Muscle of arm (tissue), 14 donors: ENCODE measurements around the gene CTNNBL1. TPM values are rescaled to one million over a fixed set of nuclear protein-coding genes. Genes with fewer than 3 reads are reported as not detected.
"Not testable (repeated sequence)": the region's sequence is repeated elsewhere in the genome, so short reads cannot be mapped to it uniquely, and the experiment has no call there.

ENCODE experiments used
- DNase-seq: peaks from one replicate; pipeline ENCODE4 v3.0.0-alpha.2; 2013
- long read RNA-seq, 11 donors: transcript quantifications; one replicate each; lab custom pipeline, GENCODE V29; 2026
- polyA plus RNA-seq, 12 donors: library from polyadenylated mRNA; unstranded; fragments of 120-200 nt; gene quantifications; one replicate each; pipeline ENCODE4 v1.2.1, GENCODE V29; 2013; ENCODE audit not compliant: insufficient read length in 12 of 12

Gene CTNNBL1, protein sequence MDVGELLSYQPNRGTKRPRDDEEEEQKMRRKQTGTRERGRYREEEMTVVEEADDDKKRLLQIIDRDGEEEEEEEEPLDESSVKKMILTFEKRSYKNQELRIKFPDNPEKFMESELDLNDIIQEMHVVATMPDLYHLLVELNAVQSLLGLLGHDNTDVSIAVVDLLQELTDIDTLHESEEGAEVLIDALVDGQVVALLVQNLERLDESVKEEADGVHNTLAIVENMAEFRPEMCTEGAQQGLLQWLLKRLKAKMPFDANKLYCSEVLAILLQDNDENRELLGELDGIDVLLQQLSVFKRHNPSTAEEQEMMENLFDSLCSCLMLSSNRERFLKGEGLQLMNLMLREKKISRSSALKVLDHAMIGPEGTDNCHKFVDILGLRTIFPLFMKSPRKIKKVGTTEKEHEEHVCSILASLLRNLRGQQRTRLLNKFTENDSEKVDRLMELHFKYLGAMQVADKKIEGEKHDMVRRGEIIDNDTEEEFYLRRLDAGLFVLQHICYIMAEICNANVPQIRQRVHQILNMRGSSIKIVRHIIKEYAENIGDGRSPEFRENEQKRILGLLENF
- 10 to 100 TPM in 11 of 12 donors, not detected in 1; 14.9 to 39.1 (median 28.9) TPM for polyA plus RNA-seq
- long read RNA-seq, donor 1, transcript CTNNBL1-201 (16 exons, 1,925 nt), result major isoform, 12 of 30 reads
- long read RNA-seq, donor 1, partial matches to known transcripts, result 17 of 30 reads
- long read RNA-seq, donor 1, other reads (novel, unspliced or antisense), result 0 of 30 reads
- long read RNA-seq, donor 2, transcript CTNNBL1-201 (16 exons, 1,925 nt), result major isoform, 8 of 10 reads
- long read RNA-seq, donor 2, partial matches to known transcripts, result 0 of 10 reads
- long read RNA-seq, donor 2, other reads (novel, unspliced or antisense), result 0 of 10 reads
- long read RNA-seq, donor 3, partial matches to known transcripts, result 0 of 4 reads
- long read RNA-seq, donor 3, other reads (novel, unspliced or antisense), result 0 of 4 reads
- long read RNA-seq, donor 4, partial matches to known transcripts, result 0 of 1 reads
- long read RNA-seq, donor 4, other reads (novel, unspliced or antisense), result 0 of 1 reads
- long read RNA-seq, donor 5, transcript CTNNBL1-201 (16 exons, 1,925 nt), result major isoform, 12 of 12 reads
- long read RNA-seq, donor 5, partial matches to known transcripts, result 0 of 12 reads
- long read RNA-seq, donor 5, other reads (novel, unspliced or antisense), result 0 of 12 reads
- long read RNA-seq, donor 6, transcript CTNNBL1-201 (16 exons, 1,925 nt), result major isoform, 5 of 5 reads
- long read RNA-seq, donor 6, partial matches to known transcripts, result 0 of 5 reads
- long read RNA-seq, donor 6, other reads (novel, unspliced or antisense), result 0 of 5 reads
- long read RNA-seq, donor 7, result 0 reads
- long read RNA-seq, donor 8, transcript CTNNBL1-201 (16 exons, 1,925 nt), result major isoform, 9 of 18 reads
- long read RNA-seq, donor 8, partial matches to known transcripts, result 5 of 18 reads
- long read RNA-seq, donor 8, other reads (novel, unspliced or antisense), result 0 of 18 reads
- long read RNA-seq, donor 9, partial matches to known transcripts, result 0 of 5 reads
- long read RNA-seq, donor 9, other reads (novel, unspliced or antisense), result 0 of 5 reads
- long read RNA-seq, donor 10, transcript CTNNBL1-201 (16 exons, 1,925 nt), result major isoform, 10 of 15 reads
- long read RNA-seq, donor 10, partial matches to known transcripts, result 5 of 15 reads
- long read RNA-seq, donor 10, other reads (novel, unspliced or antisense), result 0 of 15 reads
- long read RNA-seq, donor 11, partial matches to known transcripts, result 7 of 12 reads
- long read RNA-seq, donor 11, other reads (novel, unspliced or antisense), result 0 of 12 reads

DNA sequence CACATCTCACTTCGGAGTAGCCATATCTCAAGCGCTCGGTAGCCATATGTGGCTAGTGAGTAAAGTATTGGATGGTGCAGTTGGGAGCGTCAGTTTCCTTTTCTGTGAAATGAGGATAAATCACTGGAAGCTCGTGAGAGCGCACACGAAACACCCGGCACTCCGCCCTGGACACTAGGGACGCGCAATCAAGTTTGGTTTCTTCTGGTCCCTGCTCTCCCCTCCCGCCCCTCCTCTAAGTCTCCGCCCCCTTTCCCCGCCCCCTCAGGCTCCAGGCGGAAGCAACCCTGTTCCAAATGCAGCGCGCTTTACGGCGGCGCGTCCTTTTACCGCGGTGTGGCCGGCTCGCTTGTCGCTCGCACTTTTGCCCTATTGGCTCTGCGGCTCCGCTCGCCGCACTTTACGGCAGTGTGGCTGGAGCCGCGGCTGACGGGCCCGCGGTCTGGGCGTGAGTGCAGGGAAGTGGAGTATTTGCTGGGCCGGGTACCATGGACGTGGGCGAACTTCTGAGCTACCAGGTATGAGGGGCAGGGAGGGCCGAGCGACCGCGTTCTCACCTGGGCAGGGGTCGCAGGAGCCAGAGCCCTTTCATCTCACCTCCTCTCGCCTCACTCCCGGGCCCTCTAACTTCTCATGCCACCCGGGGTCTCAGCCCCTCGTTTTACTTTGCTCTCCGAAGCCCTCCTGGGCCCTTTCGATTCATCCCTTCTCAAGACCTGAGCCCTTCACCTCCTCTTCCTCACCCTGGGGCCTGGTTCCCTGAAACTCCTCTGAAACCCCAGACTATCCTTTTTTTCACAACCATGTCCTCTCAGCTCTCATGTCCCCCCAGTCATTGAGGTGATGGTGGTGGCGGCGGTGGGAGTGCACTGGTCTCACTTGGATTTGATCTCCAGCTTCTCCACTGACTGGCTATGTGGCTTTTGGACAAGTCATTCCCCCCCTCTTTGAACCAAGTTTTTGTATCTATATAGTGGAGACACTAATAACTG lies at the start of gene CTNNBL1:
Gene CTNNBL1 (plus strand): TSS at position 396 of the 992 bp plus-strand sequence. CDS start 93 bp downstream, at position 489.
- peak; percentile 97 for DNase-seq

DNA sequence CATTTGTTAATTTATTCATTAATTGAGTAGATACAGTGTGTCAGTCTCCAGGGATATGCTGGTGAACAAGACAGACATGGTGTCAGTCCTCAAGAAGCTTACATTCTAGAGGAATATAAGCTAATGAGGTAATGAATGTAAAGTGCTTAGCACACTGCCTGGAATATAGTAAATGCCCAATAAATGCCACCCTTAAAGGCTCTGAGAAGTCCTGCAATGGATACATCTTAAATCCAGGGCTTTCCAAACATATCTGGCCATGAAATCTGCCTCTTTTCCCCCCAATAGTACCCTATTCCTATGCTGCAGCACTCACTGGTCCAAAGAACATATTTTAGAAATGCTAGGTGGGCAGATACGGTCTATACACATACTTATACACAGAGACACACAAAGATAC lies 49.2 kb upstream of the CTNNBL1 start:
- no peak for DNase-seq

DNA sequence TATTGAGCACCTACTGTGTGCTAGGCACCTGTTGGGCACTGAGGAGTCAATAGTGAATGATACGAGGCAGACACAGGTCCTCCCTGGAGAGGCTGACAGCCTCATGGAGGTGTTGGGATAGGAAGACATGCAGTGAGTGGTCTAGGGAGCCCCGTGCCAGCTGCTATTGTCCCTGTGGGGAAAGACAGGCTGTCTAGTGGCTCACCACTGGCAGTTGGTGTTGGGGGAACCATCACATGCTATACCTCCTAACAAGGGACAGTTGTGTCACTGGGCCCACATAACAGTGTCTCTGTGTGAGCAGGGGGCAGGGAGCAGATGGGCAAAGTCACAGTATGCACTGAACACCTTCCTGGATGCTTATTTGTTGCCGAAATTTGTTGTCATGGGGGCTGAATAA lies 45.9 kb upstream of the CTNNBL1 start:
- no peak for DNase-seq

DNA sequence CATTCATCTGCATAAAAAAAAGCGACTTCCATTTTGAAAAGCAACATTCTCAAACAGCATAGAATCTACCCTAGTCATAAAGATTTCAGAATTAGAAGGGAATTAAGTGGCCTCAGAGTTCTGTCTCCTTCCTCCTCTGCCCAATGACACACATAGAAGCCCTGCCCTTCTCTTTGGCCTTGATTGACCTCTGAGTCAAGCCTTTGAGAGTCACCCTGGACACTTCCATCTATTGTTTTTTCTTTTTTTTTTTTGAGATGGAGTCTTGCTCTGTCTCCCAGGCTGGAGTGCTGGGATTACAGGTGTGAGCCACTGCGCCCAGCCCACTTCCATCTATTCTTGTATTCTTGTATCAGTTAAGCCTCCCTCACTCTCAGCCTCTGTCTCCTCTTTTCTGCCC lies 44.8 kb upstream of the CTNNBL1 start:
- no peak for DNase-seq

DNA sequence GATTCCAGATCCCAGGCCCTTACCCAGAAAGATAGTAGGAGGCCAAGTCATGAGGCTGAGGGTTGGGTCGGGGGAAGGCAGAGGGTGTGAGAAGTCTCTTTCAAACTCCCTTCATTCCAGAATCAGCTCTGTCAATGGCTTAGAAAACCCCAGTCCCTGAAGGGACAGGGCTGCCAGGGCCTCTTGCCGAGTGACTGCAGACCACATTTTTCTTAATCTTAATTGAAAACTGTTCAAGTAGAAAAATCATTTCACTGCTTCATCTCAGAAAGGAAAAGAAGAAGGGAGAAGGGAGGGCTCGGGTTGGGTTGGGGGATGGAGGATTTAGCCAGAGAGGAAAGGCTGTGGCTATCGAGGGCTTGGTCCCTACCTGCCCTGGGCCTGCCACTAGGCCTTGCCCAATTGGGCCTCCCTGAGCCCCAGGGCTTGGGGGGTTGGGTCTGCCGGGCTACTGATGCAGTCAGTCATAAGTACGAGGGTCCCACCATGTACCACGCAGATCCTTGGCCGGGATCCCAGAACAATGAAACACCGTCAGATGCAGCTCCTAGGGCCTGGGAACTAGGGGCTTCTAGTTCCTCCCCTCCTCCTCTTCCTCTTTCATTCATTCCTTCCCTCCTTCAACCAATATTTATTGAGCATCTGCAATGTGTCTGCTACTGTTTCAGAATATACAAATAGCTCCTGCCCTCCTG lies 44.0 kb upstream of the CTNNBL1 start:
- no peak for DNase-seq

DNA sequence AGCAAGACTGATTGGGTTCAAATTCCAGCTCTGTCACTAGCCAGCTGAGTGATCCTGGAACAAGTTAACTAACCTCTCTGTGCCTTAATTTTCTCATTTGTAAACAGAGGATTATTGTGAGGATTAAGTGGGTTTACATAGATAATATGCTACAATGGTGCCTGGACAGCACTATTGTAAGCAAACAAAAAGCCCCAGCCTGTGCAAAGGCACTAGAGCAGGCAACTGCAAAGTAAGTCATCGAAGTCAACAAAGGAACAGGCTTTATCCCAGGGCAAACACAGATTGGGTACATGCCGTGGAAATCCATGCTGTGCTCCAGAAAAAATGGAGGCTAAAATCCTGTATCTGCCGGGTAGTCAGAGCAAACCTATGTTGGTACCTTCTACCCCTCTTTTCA lies 43.2 kb upstream of the CTNNBL1 start:
- DNase-seq, result no peak

DNA sequence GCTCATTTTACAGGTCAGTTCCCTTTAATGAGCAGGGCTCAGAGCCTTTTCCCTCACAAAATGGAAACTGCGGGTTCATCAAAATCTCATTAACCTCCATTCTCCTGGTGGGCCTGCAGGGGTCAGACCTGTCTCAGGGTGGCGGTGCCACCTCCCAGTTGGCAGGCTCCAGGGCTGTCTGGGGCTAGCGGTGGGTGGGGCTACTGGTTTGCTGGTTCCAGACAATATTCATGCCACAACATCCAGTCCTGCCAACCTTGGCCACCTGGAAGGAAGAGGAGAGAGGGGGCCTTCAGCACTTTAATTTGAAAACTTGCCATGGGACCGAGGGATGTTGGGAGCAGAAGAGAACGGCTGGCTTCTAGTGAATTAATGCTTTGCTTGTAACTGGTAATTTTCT lies 41.9 kb upstream of the CTNNBL1 start:
- DNase-seq, result no peak

DNA sequence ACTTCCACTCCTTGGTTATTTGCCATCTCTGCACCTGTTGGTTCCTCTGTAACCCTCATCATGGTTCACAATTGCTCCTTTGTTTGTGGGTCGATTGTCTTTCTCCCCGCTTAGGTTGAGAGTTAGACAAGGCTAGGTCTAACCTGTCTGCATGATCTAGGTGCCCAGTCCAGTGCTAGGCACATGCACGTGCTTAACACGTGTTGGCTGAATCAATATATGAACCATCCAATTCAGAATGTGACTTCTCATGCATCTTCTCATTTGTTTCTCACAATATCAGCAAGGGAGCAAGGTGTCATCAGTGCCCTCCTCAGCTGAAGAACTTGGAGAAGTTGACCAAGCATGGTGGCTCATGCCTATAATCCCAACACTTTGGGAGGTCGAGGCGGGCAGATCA lies 36.9 kb upstream of the CTNNBL1 start:
- DNase-seq, result no peak

DNA sequence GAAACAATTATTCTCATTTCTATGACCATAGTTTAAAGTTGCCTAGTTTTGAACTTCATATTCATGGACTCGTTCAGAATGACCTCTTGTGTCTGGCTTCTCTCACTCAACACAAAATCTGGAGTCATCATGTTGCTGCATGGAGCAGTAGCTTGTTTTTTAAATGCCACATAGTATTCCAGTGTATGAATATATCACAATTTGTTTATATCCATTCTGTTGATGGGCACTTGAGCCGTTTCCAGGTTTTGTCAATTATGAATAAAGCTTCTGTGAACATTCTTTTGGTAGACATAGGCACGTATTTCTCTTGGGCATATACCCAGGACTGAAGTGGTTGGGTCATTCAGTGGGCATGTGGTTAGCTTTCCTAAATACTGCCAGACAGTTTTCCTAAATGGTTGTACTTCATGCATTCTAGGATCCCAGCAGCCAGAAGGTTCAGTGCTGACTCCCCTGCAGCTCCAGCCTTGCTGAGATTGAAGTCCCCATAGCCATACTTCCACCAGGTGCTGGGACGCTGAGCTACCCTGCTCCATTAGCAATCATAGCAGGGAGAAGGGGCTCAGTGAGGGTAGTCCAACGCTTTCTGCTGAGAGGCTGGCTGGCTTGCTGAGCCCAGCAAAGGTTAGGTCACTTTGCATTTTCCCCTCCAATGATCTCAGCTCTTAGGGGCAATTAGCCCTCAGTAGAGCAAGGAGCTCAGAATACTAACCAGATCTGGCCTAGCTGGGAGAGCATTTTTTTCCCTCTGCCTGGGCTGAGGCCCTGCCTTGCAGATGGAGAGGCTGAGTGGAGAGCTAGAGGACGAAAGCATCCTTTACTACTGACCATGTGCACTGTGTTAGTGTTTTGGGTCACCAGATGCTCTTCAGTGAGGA lies 35.7 kb upstream of the CTNNBL1 start:
- no peak for DNase-seq

DNA sequence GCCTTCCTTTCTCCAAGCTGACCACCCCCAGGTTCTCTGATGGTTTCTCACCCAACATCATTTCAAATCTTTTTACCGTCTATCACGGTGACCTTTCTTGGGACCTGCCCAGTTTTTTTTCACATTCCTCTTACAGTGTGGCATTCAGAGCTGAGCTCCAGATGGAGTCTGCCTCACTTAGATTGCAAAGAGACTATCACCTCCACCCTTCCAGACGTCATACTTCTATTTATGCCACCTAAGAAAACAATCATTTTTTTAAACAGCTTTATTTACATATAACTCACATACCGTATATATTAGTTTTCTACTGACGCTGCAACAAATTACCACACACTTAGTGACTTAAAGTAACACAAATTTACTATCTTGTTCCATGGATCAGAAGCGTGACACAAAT lies 32.3 kb upstream of the CTNNBL1 start:
- no peak for DNase-seq

DNA sequence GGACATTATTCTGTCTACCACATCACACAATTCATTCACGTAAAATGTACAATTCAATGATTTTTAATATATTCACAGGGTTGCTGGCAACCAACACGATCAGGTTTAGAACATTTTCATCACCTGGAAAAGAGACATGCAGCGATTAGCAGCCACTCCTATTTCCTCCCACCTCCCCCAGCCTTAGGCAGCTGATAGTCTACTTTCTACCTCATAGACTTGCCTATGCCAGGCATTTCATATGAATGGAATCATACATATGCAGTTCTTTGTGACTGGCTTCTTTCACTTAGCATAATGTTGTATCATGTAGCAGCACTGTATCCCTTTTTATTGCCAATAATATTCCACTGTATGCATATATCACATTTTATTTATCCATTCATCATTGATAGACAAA lies 31.5 kb upstream of the CTNNBL1 start:
- DNase-seq, result no peak

DNA sequence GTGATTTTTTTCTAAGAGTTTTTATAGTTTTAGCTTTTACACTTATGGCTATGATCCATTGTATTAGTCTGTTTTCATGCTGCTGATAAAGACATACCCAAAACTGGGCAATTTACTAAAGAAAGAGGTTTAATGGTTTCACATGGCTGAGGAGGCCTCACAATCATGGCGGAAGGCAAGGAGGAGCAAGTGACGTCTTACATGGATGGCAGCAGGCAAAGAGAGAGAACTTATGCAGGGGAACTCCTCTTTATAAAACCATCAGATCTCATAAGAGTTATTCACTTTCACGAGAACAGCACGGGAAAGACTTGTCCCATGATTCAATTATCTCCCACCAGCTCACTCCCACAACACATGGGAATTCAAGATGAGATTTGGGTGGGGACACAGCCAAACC lies 29.2 kb upstream of the CTNNBL1 start:
- not testable (repeated sequence) for DNase-seq

DNA sequence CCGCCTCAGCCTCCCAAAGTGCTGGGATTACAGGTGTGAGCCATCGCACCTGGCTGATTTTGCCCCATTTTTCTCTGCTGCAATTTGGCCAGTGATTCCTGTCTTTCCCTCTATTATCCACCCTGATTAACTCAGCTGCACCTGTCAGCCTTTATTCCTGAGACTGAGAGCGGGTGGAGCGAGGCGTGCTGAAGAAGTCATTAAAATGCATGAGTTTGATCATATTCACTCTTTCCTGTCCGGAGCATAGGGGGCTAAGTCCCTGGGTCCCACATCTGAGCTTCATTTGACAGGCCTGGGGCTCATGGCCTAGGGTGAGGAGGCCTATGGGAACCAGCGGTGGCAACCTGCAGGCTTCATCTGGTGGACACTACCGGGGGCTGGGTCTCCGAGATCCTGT lies 25.7 kb upstream of the CTNNBL1 start:
- DNase-seq, result no peak

DNA sequence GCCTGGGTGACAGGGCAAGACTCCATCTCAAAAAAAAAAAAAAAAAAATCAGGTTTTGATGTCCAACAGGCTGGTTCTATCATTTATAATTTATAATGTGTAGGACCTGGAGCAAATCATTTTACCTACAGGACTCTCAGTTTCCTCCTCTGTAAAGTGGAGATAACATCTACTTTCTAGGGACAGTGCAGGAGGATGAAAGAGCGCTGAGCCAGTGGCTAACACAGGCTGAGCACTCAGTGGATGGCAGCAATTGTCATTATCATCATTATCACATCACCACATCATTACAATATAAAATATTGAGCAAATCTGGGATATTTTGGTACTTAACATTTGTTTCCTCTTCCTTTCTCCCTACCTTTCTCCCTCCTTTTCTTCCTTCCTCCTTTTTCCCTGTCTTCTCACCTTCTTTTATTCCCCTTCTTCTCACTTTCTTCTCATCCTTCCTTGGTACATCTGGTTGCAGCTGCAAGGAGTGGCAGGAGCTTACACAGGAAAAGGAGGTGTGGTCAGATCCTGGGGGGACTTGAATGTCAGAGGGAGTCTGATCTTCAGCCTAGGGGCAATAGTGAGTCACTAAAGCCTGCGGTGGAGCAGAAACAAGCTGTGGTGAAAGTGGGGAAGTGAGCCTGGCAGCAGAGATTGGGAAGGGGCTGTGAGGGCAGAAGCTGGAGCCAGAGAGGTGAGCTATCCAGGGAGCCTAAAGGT lies 24.6 kb upstream of the CTNNBL1 start:
- no peak for DNase-seq

DNA sequence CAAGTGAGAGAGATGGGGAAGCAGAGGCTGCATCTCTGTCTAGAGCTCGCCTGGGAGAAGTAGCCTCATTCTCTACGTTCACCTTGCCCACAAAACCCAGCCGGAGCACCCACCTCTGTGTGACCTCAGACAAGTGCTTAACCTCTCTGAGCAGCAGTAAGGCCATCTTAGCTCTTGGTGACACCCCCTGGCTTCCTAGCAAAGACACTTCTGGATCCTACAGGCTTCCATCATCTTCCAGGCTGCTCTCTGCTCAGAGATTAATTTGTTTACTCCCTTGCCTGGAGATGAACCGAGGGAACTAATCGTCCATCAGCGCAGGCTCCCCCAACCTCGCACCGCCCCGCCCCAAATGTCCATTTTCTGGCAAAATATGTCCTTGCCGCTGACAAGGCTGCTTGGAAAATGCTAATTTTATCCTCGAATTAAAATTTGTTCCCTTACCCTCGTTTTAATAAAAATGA lies 24.0 kb upstream of the CTNNBL1 start:
- no peak for DNase-seq

DNA sequence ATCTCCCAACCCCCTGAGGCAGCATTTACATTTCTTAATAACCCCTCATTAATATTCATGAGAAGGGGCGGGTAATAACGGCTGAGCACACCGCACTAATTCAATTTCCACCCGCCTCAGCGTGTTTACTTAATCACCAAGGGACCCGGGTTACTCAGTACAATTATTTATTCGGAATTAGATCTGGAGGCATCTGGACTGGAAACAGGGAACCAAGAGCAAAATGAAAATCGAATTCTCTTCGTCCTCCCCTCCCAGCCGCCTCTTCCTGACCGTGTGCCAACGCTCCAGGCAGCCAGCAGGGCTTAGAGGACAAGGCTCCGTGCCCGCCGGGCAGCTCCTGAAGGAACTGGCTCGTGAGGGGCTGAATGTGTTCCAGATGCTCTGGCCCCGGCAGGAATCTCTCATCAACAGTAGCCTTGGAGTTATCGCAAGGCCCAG lies 23.5 kb upstream of the CTNNBL1 start:
- peak; percentile 31 for DNase-seq

DNA sequence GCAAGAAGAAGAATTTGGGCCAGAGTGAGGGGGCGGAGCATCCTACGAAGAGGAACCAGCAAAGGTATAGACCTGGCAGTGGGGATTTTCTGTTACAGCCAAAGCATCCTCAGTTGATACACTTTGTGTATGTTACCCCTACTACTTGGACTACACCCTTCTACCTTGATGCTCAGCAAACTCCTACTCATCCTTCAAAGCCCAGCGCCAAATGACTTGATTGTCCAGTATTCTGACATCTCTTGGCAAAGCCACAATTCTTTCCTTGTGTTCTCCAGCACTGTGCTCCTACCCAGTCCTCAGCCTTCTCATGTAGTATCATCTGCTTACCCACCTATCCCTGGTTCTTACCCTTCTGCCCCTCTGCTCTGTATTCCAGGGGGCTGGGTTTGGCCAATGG lies 21.7 kb upstream of the CTNNBL1 start:
- DNase-seq, result no peak
